ENCODE measurements around the gene PDLIM7. TPM values are rescaled to one million over a fixed set of nuclear protein-coding genes. Genes with fewer than 3 reads are reported as not detected.

The PDLIM7 gene
- polyA plus RNA-seq, 1 of the 3 experiments (the other 2 are of a cell fraction): 206 TPM

DNA sequence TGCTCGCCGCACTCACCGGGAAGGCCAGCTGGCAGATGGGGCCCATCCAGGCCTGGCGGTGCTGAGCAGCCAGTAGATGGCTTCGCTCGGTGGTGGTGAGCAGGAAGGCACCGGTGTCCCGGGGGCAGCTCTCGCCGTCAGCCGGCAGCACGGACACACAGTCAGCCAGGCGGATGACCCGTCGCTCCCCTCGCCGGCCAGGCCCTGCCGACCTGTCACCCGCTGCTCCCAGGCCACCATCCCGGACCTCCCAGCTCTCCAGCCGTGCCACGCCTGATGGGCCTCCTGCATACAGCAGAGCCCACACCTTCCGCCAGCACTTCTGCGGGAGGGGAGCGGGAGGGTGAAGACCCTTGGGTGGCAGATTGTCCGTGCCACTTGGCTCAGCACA lies 10.8 kb upstream of the PDLIM7 start:
- CTCF ChIA-PET: interaction anchor here (0.9 to 12.5 kb wide), 6 partner anchors 7 to 118 kb away, joined by 3 to 109 read pairs (median 4); no protein-coding TSS in a partner anchor
- 92% methylated on average over 5 of the region's 26 CpGs for WGBS (ENCODE audit: low lambda C conversion rate)
- TF ChIP-seq NRF1 (IDR thresholded peaks at IDR 0.05; ENCODE audit: low read depth, low read length) (no peak), MXI1 (IDR thresholded peaks at IDR 0.05; ENCODE audit: low read depth, low read length) (no peak), SMC3 (IDR thresholded peaks at IDR 0.05; ENCODE audit: low read depth, low read length) (no peak), CHD2 (IDR thresholded peaks at IDR 0.05; ENCODE audit: low read length, partially characterized antibody) (no peak), TAF1 (IDR thresholded peaks at IDR 0.05; ENCODE audit: borderline replicate concordance, low read depth, low read length) (no peak), GATA2 (CRISPR knock-in tag; IDR thresholded peaks at IDR 0.05) (no peak), RAD21 (IDR thresholded peaks at IDR 0.05; ENCODE audit: low read length) (no peak), ELF1 (IDR thresholded peaks at IDR 0.05) (no peak), EP300 (IDR thresholded peaks at IDR 0.05; ENCODE audit: borderline replicate concordance in 1 of 2, low read depth in 1 of 2, low read length in 1 of 2) (no peak), JUND (IDR thresholded peaks at IDR 0.05) (no peak), SIN3A (IDR thresholded peaks at IDR 0.05; ENCODE audit: borderline replicate concordance, low read depth, low read length) (no peak), RCOR1 (IDR thresholded peaks at IDR 0.05; ENCODE audit: low read length) (no peak), TCF12 (IDR thresholded peaks at IDR 0.05) (no peak), POLR2AphosphoS5 (IDR thresholded peaks at IDR 0.05; ENCODE audit: low read depth, low read length) (no peak)
- TF ChIP-seq, protein P1, sequence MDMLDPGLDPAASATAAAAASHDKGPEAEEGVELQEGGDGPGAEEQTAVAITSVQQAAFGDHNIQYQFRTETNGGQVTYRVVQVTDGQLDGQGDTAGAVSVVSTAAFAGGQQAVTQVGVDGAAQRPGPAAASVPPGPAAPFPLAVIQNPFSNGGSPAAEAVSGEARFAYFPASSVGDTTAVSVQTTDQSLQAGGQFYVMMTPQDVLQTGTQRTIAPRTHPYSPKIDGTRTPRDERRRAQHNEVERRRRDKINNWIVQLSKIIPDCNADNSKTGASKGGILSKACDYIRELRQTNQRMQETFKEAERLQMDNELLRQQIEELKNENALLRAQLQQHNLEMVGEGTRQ (IDR thresholded peaks at IDR 0.05; ENCODE audit: borderline replicate concordance, low read depth, low read length): no peak
- TF ChIP-seq, protein P2, sequence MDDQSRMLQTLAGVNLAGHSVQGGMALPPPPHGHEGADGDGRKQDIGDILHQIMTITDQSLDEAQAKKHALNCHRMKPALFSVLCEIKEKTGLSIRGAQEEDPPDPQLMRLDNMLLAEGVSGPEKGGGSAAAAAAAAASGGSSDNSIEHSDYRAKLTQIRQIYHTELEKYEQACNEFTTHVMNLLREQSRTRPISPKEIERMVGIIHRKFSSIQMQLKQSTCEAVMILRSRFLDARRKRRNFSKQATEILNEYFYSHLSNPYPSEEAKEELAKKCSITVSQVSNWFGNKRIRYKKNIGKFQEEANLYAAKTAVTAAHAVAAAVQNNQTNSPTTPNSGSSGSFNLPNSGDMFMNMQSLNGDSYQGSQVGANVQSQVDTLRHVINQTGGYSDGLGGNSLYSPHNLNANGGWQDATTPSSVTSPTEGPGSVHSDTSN (IDR thresholded peaks at IDR 0.05): no peak
- TF ChIP-seq, protein P3, sequence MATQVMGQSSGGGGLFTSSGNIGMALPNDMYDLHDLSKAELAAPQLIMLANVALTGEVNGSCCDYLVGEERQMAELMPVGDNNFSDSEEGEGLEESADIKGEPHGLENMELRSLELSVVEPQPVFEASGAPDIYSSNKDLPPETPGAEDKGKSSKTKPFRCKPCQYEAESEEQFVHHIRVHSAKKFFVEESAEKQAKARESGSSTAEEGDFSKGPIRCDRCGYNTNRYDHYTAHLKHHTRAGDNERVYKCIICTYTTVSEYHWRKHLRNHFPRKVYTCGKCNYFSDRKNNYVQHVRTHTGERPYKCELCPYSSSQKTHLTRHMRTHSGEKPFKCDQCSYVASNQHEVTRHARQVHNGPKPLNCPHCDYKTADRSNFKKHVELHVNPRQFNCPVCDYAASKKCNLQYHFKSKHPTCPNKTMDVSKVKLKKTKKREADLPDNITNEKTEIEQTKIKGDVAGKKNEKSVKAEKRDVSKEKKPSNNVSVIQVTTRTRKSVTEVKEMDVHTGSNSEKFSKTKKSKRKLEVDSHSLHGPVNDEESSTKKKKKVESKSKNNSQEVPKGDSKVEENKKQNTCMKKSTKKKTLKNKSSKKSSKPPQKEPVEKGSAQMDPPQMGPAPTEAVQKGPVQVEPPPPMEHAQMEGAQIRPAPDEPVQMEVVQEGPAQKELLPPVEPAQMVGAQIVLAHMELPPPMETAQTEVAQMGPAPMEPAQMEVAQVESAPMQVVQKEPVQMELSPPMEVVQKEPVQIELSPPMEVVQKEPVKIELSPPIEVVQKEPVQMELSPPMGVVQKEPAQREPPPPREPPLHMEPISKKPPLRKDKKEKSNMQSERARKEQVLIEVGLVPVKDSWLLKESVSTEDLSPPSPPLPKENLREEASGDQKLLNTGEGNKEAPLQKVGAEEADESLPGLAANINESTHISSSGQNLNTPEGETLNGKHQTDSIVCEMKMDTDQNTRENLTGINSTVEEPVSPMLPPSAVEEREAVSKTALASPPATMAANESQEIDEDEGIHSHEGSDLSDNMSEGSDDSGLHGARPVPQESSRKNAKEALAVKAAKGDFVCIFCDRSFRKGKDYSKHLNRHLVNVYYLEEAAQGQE (IDR thresholded peaks at IDR 0.05; ENCODE audit: low read depth, low read length): no peak
- TF ChIP-seq, protein P4, sequence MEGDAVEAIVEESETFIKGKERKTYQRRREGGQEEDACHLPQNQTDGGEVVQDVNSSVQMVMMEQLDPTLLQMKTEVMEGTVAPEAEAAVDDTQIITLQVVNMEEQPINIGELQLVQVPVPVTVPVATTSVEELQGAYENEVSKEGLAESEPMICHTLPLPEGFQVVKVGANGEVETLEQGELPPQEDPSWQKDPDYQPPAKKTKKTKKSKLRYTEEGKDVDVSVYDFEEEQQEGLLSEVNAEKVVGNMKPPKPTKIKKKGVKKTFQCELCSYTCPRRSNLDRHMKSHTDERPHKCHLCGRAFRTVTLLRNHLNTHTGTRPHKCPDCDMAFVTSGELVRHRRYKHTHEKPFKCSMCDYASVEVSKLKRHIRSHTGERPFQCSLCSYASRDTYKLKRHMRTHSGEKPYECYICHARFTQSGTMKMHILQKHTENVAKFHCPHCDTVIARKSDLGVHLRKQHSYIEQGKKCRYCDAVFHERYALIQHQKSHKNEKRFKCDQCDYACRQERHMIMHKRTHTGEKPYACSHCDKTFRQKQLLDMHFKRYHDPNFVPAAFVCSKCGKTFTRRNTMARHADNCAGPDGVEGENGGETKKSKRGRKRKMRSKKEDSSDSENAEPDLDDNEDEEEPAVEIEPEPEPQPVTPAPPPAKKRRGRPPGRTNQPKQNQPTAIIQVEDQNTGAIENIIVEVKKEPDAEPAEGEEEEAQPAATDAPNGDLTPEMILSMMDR (IDR thresholded peaks at IDR 0.05): no peak
- TF ChIP-seq, protein P5, sequence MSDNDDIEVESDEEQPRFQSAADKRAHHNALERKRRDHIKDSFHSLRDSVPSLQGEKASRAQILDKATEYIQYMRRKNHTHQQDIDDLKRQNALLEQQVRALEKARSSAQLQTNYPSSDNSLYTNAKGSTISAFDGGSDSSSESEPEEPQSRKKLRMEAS (IDR thresholded peaks at IDR 0.05; ENCODE audit: low read depth): no peak
- Histone ChIP-seq H2AFZ (ENCODE audit: low read depth) (no peak overlapping the region), H3K4me1 (ENCODE audit: control insufficient read depth in 1 of 2, insufficient read depth in 2 of 2, low read depth in 1 of 2, low read length in 1 of 2) (no peaks in the 10 kb centered on the region), H3K4me3 (ENCODE audit: low read depth in 2 of 2, low read length in 1 of 2) (no peak overlapping the region), H3K27ac (ENCODE audit: low read depth in 2 of 2, low read length in 1 of 2) (no peak overlapping the region), H3K9ac (no peak overlapping the region), H3K9me3 (no peaks in the 10 kb centered on the region), H3K36me3 (replicated peaks in 1 of 2; ENCODE audit: control insufficient read depth in 1 of 2, insufficient read depth in 2 of 2, low read length in 1 of 2) (peaks cover 4 to 31% of the 10 kb centered on the region in 2 experiments), H3K4me2 (no peak overlapping the region), H3F3A (replicated peaks; ENCODE audit: insufficient read depth) (no peaks in the 10 kb centered on the region), H3K79me2 (ENCODE audit: insufficient read depth) (no peaks in the 10 kb centered on the region), H3K27me3 (ENCODE audit: insufficient read depth) (no peaks in the 10 kb centered on the region), H4K20me1 (ENCODE audit: insufficient read depth) (no peaks in the 10 kb centered on the region), H3K9me2 (no peaks in the 10 kb centered on the region)
- DNase-seq: no peak
- POLR2A ChIA-PET: no interaction called here
